SK-N-MC (cell line): ENCODE results near the gene GALNT4.

Source experiments
- DNase-seq: peaks from one replicate; pipeline ENCODE4 v3.0.0-alpha.2; 2011; ENCODE audit warnings: low read depth, low spot score
- H3K27ac ChIP-seq: fragments of 200-600 bp; sonication (generic); 2 replicates; pipeline ENCODE4 v1.5.1; 2016; ENCODE audit warnings: mixed run types
- H3K36me3 ChIP-seq: fragments of 200-600 bp; sonication (generic); 2 replicates; pipeline ENCODE4 v1.6.1; 2017; ENCODE audit warnings: antibody characterized with exemption, low read length, mixed read lengths; ENCODE audit not compliant: insufficient read depth
- H3K4me3 ChIP-seq: fragments of 200-600 bp; sonication (generic); 2 replicates; pipeline ENCODE4 v1.5.1; 2016
- H3K9ac ChIP-seq: fragments of 200-600 bp; sonication (generic); 2 replicates; pipeline ENCODE4 v1.8.0; 2017; ENCODE audit warnings: mixed run types, mixed read lengths; ENCODE audit not compliant: insufficient read length
- H3K9me3 ChIP-seq: fragments of 200-600 bp; sonication (generic); 2 replicates; pipeline ENCODE4 v1.6.1; 2017; ENCODE audit warnings: low read depth, mild to moderate bottlenecking, antibody characterized with exemption, low read length, moderate library complexity, mixed read lengths
- EZH2 ChIP-seq: fragments of 200-600 bp; sonication (generic); IDR thresholded peaks from one replicate; pipeline ENCODE4 v1.6.1; 2017; ENCODE audit warnings: antibody characterized with exemption
- FOXP2 ChIP-seq: optimal IDR thresholded peaks from 2 replicates; pipeline ENCODE3; 2011; ENCODE audit warnings: mild to moderate bottlenecking, moderate library complexity; ENCODE audit not compliant: insufficient read depth; ENCODE audit errors: extremely low read length, control extremely low read depth
- POLR2AphosphoS5 ChIP-seq: IDR thresholded peaks from 2 replicates; pipeline ENCODE4 v1.6.1; 2012; ENCODE audit warnings: mild to moderate bottlenecking, low read depth, low read length, borderline replicate concordance

Gene GALNT4

GRCh38 chr12:89523843-89524540 is 604 bp downstream of the GALNT4 start:
- Histone ChIP-seq H3K36me3 (peaks cover 7% of the 10 kb centered on the region; the same call in 1 of the 2 replicates), H3K9ac (peak overlapping the region; percentile 81), H3K4me3 (peak overlapping the region; percentile 98), H3K9me3 (no peaks in the 10 kb centered on the region), H3K27ac (no peak overlapping the region)
- no peak for DNase-seq
- TF ChIP-seq POLR2AphosphoS5 (no peak), EZH2 (no peak), FOXP2 (no peak)

- Histone ChIP-seq H3K9ac (no peak overlapping the region), H3K36me3 (peaks cover 7% of the 10 kb centered on the region; the same call in 1 of the 2 replicates), H3K27ac (no peak overlapping the region), H3K4me3 (no peak overlapping the region), H3K9me3 (no peaks in the 10 kb centered on the region)
- TF ChIP-seq POLR2AphosphoS5 (no peak), FOXP2 (no peak), EZH2 (no peak)
- no peak for DNase-seq
Measured at GRCh38 chr12:89523393-89523792, 1.2 kb downstream of the GALNT4 start.

- no peak for DNase-seq
- 0 out of 2 replicates have a peak overlapping the region, but pooled peaks have one; percentile 19 for H3K4me3 ChIP-seq
- H3K9me3 ChIP-seq: no peaks in the 10 kb centered on the region
- H3K36me3 ChIP-seq: peaks cover 7% of the 10 kb centered on the region; the same call in 1 of the 2 replicates
- peak overlapping the region; percentile 14 for H3K9ac ChIP-seq
- H3K27ac ChIP-seq: no peak overlapping the region
- TF ChIP-seq POLR2AphosphoS5 (no peak), FOXP2 (no peak), EZH2 (no peak)
Measured at GRCh38 chr12:89521364-89522223, 3.0 kb downstream of the GALNT4 start.

- TF ChIP-seq EZH2: no peak
- TF ChIP-seq FOXP2: no peak
- no peak for TF ChIP-seq POLR2AphosphoS5
Measured at GRCh38 chr12:89517720-89518119, 6.9 kb downstream of the GALNT4 start.

GRCh38 chr12:89516633-89517032 is 8.0 kb downstream of the GALNT4 start:
- Histone ChIP-seq H3K4me3 (no peak overlapping the region), H3K9me3 (no peaks in the 10 kb centered on the region), H3K9ac (no peak overlapping the region), H3K27ac (no peak overlapping the region), H3K36me3 (no peaks in the 10 kb centered on the region)
- TF ChIP-seq FOXP2 (no peak), EZH2 (no peak), POLR2AphosphoS5 (no peak)
- no peak for DNase-seq

More at GRCh38 chr12:89517720-89518119, 6.9 kb downstream of the GALNT4 start:
- Histone ChIP-seq H3K9me3 (no peaks in the 10 kb centered on the region), H3K27ac (no peak overlapping the region), H3K9ac (no peak overlapping the region), H3K36me3 (peaks cover 3% of the 10 kb centered on the region; the same call in 1 of the 2 replicates), H3K4me3 (no peak overlapping the region)
- no peak for DNase-seq

GRCh38 chr12:89514751-89515150 is 9.8 kb downstream of the GALNT4 start:
- Histone ChIP-seq H3K27ac (no peak overlapping the region), H3K9me3 (no peaks in the 10 kb centered on the region), H3K36me3 (no peaks in the 10 kb centered on the region), H3K9ac (no peak overlapping the region), H3K4me3 (no peak overlapping the region)
- no peak for TF ChIP-seq POLR2AphosphoS5
- no peak for TF ChIP-seq EZH2
- no peak for TF ChIP-seq FOXP2
- DNase-seq: no peak

- DNase-seq: no peak
- H3K27ac ChIP-seq: no peak overlapping the region
- H3K4me3 ChIP-seq: no peak overlapping the region
- H3K9me3 ChIP-seq: no peaks in the 10 kb centered on the region
- TF ChIP-seq POLR2AphosphoS5: no peak
- TF ChIP-seq FOXP2: no peak
- H3K36me3 ChIP-seq: no peaks in the 10 kb centered on the region
- no peak overlapping the region for H3K9ac ChIP-seq
Measured at GRCh38 chr12:89513544-89513943, 11.1 kb downstream of the GALNT4 start.

GRCh38 chr12:89507015-89507824 is 17.4 kb downstream of the GALNT4 start:
- DNase-seq: no peak
- no peaks in the 10 kb centered on the region for H3K9me3 ChIP-seq
- TF ChIP-seq EZH2 (no peak), POLR2AphosphoS5 (no peak), FOXP2 (no peak)
- no peak overlapping the region for H3K9ac ChIP-seq
- H3K27ac ChIP-seq: no peak overlapping the region; the same call in 1 of the 2 replicates
- no peak overlapping the region for H3K4me3 ChIP-seq
- no peaks in the 10 kb centered on the region for H3K36me3 ChIP-seq
